GM23338 (cell line): ENCODE measurements around the gene PRR33.

Experiments used
- CTCF ChIP-seq, 2 experiments: fragments of 200-600 bp in 1 of 2; sonication (generic) in 1 of 2; conservative IDR thresholded peaks; 2 replicates each; pipeline versions ENCODE4 v1.5.1 to v1.6.1; 2016 to 2017; ENCODE audit warnings: antibody characterized with exemption in 2 of 2, low read depth in 2 of 2, mild to moderate bottlenecking in 2 of 2, moderate library complexity in 1 of 2
- ETS1 ChIP-seq: IDR thresholded peaks from 2 replicates; pipeline ENCODE4 v1.6.1; 2016; ENCODE audit warnings: antibody characterized with exemption
- EZH2 ChIP-seq: fragments of 200-600 bp; sonication (generic); IDR thresholded peaks from one replicate; pipeline ENCODE4 v1.8.0; 2017; ENCODE audit warnings: antibody characterized with exemption, mild to moderate bottlenecking, low read depth; ENCODE audit not compliant: unreplicated experiment
- EZH2phosphoT487 ChIP-seq: fragments of 200-600 bp; sonication (generic); IDR thresholded peaks from one replicate; pipeline ENCODE4 v1.8.1; 2018; ENCODE audit warnings: antibody characterized with exemption; ENCODE audit not compliant: unreplicated experiment
- JUNB ChIP-seq: IDR thresholded peaks from one replicate; pipeline ENCODE4 v1.6.1; 2016; ENCODE audit warnings: antibody characterized with exemption; ENCODE audit not compliant: unreplicated experiment
- NANOG ChIP-seq: IDR thresholded peaks from 2 replicates; pipeline ENCODE4 v1.6.1; 2016; ENCODE audit warnings: antibody characterized with exemption, borderline replicate concordance
- REST ChIP-seq: IDR thresholded peaks from one replicate; pipeline ENCODE4 v1.6.1; 2018; ENCODE audit warnings: antibody characterized with exemption; ENCODE audit not compliant: unreplicated experiment

GRCh38 chr11:1862588-1863351 lies 28.9 kb downstream of the PRR33 start:
- no peak for TF ChIP-seq CTCF (conservative IDR thresholded peaks at IDR 0.05; ENCODE audit: low read depth in 2 of 2)
- no peak for TF ChIP-seq REST
- TF ChIP-seq EZH2 = no peak
- no peak for TF ChIP-seq JUNB
- no peak for TF ChIP-seq ETS1
- no peak for TF ChIP-seq EZH2phosphoT487
- no peak for TF ChIP-seq NANOG
